ENCODE data around the gene FPGS.
"Not testable (repeated sequence)": the region's sequence is repeated elsewhere in the genome, so short reads cannot be mapped to it uniquely, and the experiment has no call there.

FPGS gene, protein sequence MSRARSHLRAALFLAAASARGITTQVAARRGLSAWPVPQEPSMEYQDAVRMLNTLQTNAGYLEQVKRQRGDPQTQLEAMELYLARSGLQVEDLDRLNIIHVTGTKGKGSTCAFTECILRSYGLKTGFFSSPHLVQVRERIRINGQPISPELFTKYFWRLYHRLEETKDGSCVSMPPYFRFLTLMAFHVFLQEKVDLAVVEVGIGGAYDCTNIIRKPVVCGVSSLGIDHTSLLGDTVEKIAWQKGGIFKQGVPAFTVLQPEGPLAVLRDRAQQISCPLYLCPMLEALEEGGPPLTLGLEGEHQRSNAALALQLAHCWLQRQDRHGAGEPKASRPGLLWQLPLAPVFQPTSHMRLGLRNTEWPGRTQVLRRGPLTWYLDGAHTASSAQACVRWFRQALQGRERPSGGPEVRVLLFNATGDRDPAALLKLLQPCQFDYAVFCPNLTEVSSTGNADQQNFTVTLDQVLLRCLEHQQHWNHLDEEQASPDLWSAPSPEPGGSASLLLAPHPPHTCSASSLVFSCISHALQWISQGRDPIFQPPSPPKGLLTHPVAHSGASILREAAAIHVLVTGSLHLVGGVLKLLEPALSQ

GRCh38 chr9:127802576-127803443 lies at the start of gene FPGS:
TSS of gene FPGS (plus strand) at chr9:127802882. CDS start at chr9:127802925, 43 bp downstream.
- DNase-seq = peak; percentile 82 to 87

DNA sequence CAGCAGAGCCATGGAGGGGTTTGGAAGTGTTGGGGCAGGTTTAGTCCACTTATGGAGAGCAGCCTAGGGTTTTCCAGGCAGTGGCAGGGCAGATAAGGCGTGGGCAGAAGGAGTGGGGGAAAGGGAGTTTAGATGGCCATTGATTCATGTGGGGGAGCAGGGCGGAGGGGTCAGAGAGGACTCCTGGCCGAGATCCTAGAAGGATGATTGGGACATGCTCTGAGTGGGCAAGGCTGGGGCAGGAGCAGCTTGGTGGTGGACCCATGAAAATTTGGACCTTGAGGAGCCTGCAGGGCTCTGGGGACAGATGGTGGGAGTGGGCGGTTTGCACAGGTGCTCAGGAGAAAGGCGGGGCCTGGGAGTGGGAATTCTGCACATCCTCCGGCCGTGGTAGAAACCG lies 49.5 kb upstream of the FPGS start:
- no peak for DNase-seq

DNA sequence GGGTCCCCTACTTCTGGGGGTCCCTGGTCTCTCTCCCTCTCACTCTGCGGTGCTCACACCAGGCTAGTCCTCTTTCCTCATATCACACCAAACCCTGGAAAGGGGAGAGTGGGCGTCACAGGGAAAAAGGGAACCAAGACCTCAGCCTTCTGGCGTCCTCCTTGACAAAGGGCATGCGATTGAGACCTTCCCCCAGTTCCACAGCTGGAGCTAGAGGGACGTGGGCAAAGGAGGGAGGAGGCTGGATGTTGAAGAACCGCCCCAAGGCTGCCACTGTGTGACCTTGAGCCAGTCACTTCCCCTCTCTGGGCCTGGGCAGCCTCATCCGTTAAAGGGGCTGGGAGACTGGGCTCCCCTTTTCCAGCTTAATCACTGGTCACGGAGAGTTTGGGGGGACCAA lies 49.1 kb upstream of the FPGS start:
- no peak for DNase-seq

DNA sequence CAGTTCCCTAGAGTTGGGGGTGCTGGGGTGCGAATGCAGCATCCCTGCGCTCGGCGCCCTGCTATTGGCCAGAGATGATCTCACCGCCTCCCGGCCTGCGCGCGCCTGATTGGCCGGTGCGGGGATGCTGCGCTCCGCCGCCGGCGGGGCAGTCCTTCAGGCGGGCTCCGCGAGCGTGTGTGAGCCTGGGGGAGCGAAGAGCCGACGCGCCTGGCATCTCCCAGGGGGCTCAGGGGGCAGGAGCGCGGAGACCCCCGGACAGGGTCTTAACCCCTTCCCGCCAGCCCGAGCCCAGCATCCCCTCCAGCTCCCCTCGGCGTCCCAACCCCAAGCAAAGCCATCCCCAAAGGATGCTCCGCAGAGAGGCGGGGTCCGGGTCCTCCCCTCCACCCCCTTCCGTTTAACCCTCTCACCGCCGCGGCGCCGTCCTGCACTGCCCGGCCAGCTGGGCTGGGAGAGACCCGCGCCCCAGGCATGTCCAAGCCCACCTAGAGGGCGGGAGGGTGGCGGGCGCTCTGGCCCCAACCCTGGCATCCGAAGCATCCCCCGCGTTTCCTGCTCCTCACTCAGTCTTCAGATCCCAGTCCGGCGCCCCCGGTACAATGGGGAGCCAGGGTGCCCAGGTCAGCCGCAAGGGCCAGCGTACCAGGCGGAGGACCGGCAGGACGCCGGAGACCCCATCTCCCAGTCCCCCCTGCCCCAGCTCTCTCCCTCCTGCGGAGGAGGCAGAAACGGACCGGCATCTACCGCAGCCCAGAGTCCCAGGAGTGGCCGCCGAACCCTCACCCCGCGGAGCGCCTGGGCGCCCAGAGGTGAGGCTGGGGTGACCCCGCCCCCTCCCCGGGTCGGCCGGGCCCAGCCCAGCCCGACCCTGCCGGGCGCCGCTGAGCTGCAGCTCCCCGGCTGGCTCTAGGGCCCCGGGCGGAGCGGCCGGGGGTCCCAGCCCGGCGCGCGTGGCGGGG lies 48.3 kb upstream of the FPGS start:
- no peak for DNase-seq

DNA sequence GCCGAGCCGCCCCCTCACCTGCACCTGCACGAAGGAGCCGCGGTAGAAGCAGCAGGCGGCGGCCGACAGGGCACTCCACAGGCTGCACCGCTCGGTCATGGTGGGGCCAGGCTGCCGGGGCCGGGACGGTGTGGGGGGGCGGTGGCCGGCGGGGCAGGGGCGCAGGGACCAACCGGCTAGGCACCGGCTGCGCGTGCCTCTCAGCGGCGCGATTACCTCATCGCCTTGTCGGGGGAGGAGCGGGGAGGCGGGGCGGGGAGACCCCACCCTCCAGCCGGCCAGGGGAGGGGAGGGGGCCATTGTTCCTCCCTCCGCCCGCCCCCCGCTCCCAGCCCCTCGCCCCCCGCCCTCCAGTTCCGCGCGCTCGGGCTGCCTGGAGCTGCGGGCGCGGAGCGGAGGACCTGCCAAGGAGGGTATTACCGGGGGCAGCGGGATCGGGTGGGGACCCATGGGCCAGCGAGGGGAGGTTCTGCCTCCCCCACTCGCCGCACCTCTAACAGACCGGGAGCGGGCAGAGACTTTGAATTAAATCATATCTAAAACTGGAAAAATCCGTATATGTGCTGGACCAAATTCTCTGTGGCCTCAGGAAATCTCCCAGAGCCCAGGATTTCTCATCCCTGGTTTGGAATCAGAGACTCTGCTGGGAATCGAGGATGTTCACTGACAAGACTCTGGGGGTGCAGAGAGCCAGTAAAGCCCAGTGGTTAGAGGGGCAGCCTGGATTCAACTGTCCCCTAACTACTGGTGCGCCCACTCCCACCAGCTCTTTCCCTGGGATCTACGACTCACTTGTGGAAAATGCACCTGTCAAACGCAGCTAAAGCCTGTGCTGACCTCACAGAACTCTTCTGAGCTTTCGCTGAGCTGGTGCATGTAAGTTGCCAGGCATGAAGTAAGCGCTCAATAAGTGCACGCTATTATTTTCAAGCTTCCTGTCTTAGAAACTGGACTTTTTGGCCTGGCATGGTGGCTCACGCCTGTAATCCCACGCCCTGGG lies 47.3 kb upstream of the FPGS start:
- no peak for DNase-seq

DNA sequence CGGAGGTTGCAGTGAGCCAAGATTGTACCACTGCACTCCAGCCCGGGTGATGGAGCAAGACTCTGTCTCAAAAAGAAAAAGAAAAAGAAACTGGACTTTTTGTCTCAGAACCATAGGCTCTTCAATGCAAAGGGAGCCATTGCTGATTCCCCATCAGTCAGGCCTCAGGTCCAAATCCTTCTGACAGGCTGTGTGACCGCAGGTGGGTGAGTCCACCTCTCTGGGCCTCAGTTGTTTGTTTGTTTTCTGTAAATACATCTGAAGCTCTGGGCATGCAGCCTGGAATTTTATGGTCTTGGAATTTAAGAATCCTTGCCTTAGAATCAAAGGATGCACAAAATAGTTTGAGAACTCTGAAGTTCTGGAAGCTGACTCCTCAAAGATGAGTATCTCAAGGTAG lies 46.4 kb upstream of the FPGS start:
- no peak for DNase-seq

GRCh38 chr9:127756776-127757175 lies 45.9 kb upstream of the FPGS start:
- not testable (repeated sequence) for DNase-seq

DNA sequence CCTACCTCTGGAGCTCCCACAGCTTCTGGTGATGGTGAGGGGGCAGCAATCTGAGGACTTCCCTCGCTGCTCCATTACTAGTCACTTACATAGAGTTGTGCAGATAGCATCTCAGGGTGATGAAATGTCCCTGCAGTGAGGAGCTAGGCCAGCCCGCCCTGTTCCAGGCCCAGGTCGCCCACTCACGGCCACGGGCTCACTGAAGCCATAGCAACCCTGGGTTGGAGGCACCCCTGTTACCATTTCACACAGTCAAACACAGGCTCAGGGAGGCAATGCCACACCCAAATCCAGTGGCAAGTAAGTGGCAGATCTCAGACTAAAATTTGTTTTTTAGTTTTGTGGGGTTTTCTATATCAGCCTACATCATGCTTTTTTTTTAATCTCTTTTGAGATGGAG lies 43.8 kb upstream of the FPGS start:
- DNase-seq = no peak

DNA sequence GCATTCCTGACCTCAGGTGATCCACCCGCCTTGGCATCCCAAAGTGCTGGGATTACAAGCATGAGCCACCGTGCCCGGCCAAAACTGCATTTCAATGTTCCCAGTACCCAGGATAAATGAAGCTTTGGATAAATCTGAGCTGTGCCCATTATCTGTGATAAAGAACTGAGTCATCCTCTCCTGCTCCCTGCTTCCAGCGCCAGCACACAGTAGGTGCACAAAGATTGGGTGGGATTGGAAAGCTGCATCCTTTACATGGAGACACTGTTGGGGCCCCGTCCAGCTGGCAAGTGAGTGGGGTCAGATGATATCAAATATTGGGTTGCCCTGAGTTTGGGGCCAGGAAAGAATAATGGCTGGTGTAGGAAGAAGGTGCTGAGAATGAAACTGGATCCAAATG lies 41.6 kb upstream of the FPGS start:
- DNase-seq = no peak

GRCh38 chr9:127761491-127761956 lies 41.2 kb upstream of the FPGS start:
- no peak for DNase-seq

- DNase-seq = no peak
These were observed 40.5 kb upstream of the FPGS start for GRCh38 chr9:127762111-127762676.

DNA sequence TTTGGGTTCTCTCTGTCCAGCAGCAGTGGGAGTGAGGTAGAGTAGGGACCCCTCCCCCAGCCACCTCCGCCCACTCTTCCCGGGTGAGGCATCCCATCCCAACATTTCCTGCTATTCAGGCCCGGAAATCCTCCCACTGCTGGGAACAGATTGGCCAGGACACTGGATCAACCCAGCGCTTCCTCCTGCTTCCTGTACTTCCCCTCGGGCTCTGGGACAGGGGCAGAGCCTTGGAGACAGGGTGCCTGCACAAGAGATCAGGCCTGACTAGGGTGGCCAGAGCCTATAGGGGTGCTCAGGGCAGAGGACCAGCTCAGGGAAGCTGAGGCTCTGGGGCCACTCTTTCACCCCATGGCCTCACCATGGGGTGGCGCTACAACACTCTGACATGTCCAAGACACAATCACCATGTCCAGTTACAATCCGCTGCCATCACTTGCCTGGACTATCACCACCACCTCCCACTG lies 38.7 kb upstream of the FPGS start:
- peak in 1 of 2 experiments; percentile 38 for DNase-seq

GRCh38 chr9:127765418-127765817 lies 37.3 kb upstream of the FPGS start:
- DNase-seq = no peak

DNA sequence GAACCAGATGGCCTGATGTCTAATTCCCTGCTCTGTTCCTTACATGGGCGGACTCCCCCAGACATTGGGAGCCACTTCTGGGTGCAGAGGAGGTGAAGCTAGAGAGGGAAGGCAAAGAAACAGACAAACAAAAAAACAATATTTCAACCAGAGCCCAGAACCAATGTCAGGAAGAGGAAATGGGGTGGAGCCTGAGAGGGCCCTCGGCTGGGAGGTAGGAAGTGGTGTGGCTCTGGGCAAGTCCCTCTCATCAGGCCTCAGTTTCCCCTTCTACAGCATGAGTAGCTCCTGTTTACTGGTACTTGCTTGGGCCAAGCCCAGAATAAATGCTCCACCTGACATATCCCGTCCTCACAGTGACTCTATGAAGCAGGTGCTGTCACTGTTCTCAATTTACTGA lies 35.3 kb upstream of the FPGS start:
- DNase-seq = no peak

GRCh38 chr9:127767909-127768331 lies 34.8 kb upstream of the FPGS start:
- no peak for DNase-seq

GRCh38 chr9:127768698-127769097 lies 34.0 kb upstream of the FPGS start:
- DNase-seq = no peak

- DNase-seq = no peak
These were observed 33.6 kb upstream of the FPGS start for GRCh38 chr9:127769101-127769500.

GRCh38 chr9:127769929-127770582 lies 32.6 kb upstream of the FPGS start:
- no peak for DNase-seq

- DNase-seq = no peak
These were observed 32.1 kb upstream of the FPGS start for GRCh38 chr9:127770583-127770904.

All from SHP77 (cell line).